GM23248 (cell line): ENCODE data around the gene CDHR5.

Experiments
- EZH2 ChIP-seq: fragments of 200-600 bp; sonication (generic); IDR thresholded peaks from 2 replicates; pipeline ENCODE4 v1.6.1; 2018; ENCODE audit warnings: antibody characterized with exemption, mild to moderate bottlenecking; ENCODE audit not compliant: insufficient read depth, poor library complexity, severe bottlenecking
- EZH2phosphoT487 ChIP-seq: fragments of 200-600 bp; sonication (generic); IDR thresholded peaks from 2 replicates; pipeline ENCODE4 v1.6.1; 2018; ENCODE audit warnings: antibody characterized with exemption, moderate library complexity, mild to moderate bottlenecking, low read depth; ENCODE audit not compliant: insufficient read depth

- no peak for TF ChIP-seq EZH2phosphoT487
- TF ChIP-seq EZH2: no peak
These were observed 4.6 kb downstream of the CDHR5 start for GRCh38 chr11:620201-620600.
